K562 (cell line): Measurements from ENCODE around the gene RPL39L.

ENCODE experiments used
- CTCF ChIP-seq, 3 experiments: IDR thresholded peaks in 2 of 3; conservative IDR thresholded peaks in 1 of 3; 2 replicates each; pipeline ENCODE4 v1.5.1; 2011 to 2012; ENCODE audit warnings: low read length in 3 of 3, mild to moderate bottlenecking in 3 of 3, control low read depth in 2 of 3, improper control_type of control experiment in 1 of 3, inconsistent platforms in 1 of 3, low read depth in 1 of 3, mixed read lengths in 1 of 3, moderate library complexity in 1 of 3; ENCODE audit not compliant: insufficient read depth in 2 of 3
- FOXK1 ChIP-seq: sonication (generic); formaldehyde crosslinking; IDR thresholded peaks from 2 replicates; pipeline ENCODE4 v1.8.0; 2022; ENCODE audit warnings: missing genetic modification reagents, mild to moderate bottlenecking, borderline replicate concordance
- HDGF ChIP-seq: fragments of 450-650 bp; IDR thresholded peaks from 2 replicates; pipeline ENCODE4 v1.6.1; 2016
- JUND ChIP-seq, 2 experiments: IDR thresholded peaks; 2 replicates in 1 of 2; 3 replicates in 1 of 2; pipeline ENCODE4 v1.6.1; 2011; ENCODE audit warnings: borderline replicate concordance in 2 of 2, low read depth in 2 of 2, low read length in 2 of 2, improper control_type of control experiment in 1 of 2, missing biosample characterization in 1 of 2, missing genetic modification characterization in 1 of 2, missing genetic modification reagents in 1 of 2
- RCOR1 ChIP-seq, 2 experiments: IDR thresholded peaks; 2 replicates each; pipeline ENCODE4 v1.6.1; 2012; ENCODE audit warnings: low read depth in 2 of 2, low read length in 2 of 2, borderline replicate concordance in 1 of 2, improper control_type of control experiment in 1 of 2
- ZNF274 ChIP-seq: IDR thresholded peaks from 2 replicates; pipeline ENCODE4 v1.6.1; 2011; ENCODE audit warnings: low read depth, mild to moderate bottlenecking, low read length, moderate library complexity, borderline replicate concordance
- ZNF699 ChIP-seq: fragments of 250-450 bp; sonication (Bioruptor Pico); IDR thresholded peaks from 2 replicates; pipeline ENCODE4 v1.8.0; 2021; ENCODE audit warnings: mild to moderate bottlenecking, moderate library complexity; ENCODE audit not compliant: insufficient replicate concordance

DNA sequence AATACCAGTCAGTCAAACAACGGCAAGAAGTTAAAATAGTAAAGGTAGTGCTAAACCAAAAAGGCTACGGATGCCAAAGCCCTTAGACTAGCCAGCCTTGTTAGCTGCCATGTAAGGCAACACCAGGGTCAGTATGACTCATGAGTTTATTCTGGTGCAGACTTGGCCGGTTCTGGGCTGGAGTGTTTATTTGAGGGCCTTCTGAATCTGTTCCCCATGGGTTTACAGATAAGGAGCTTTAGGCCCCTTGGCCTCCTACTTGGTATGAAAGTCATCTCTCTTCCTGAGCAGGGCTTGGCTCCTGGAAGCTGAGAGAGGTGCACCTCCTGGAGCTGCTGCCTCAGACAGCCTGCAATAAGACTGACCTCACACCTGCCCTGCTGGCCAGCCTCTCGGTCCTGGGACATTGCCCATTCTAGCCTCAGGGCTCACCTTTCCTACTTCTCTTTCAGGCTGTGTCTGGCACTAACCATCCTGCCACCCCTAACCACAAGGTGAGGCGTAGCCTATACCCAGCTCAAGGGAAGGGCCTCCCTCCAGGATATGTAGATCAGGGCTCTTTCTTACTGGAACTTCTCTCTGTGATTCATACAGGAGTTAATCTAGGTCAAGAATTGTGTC, 47.6 kb upstream of the RPL39L start:
- TF ChIP-seq ZNF274, result no peak
- no peak for TF ChIP-seq HDGF
- no peak for TF ChIP-seq ZNF699 (CRISPR knock-in tag)
- TF ChIP-seq RCOR1 (IDR thresholded peaks at IDR 0.05; ENCODE audit: borderline replicate concordance in 1 of 2, low read depth in 2 of 2, low read length in 2 of 2), result peak in 1 of 2 experiments; percentile 86; a peak in 2 of 4 replicates
- no peak for TF ChIP-seq FOXK1 (CRISPR knock-in tag)
- no peak for TF ChIP-seq CTCF (IDR thresholded peaks at IDR 0.05 in 2 of 3, conservative IDR thresholded peaks at IDR 0.05 in 1 of 3; ENCODE audit: insufficient read depth in 2 of 3, low read depth in 1 of 3, low read length in 3 of 3)
- TF ChIP-seq JUND (IDR thresholded peaks at IDR 0.05; ENCODE audit: borderline replicate concordance, low read depth, low read length), result peak; percentile 74
- peak; percentile 76; the same call in 2 of the 3 replicates for TF ChIP-seq JUND (tag; IDR thresholded peaks at IDR 0.05; ENCODE audit: borderline replicate concordance, low read depth, low read length)
